MCF 10A (cell line): ENCODE results near the gene SNX30. TPM values are rescaled to one million over a fixed set of nuclear protein-coding genes. Genes with fewer than 3 reads are reported as not detected.

Experiments
- BruUV-seq: library from RNA; stranded (reverse); fragments of 400-500 nt; replicated peaks from 2 replicates; lab custom pipeline; 2021; lab: Mats Ljungman, UMichigan
- CTCF ChIA-PET: fragments of 300-600 bp; sonication (Branson Sonifier 250); formaldehyde crosslinking; extraction: SDS; loops from one replicate; lab custom pipeline; 2021; ENCODE audit warnings: antibody characterized with exemption, inconsistent platforms; lab: Yijun Ruan, JAX
- POLR2A ChIA-PET: fragments of 300-600, 350-650 bp; sonication (Branson Sonifier 250); formaldehyde crosslinking; extraction: SDS; loops from one replicate; lab custom pipeline; 2020; ENCODE audit warnings: antibody characterized with exemption, inconsistent platforms; lab: Yijun Ruan, JAX
- DNase-seq: peaks from one replicate; pipeline ENCODE4 v3.0.0-alpha.2; 2018; ENCODE audit not compliant: unreplicated experiment
- H3K27ac Mint-ChIP-seq: one replicate; pipeline ENCODE4 v1.8.0; 2022; ENCODE audit warnings: mild to moderate bottlenecking, low read depth, mixed read lengths; ENCODE audit not compliant: unreplicated experiment
- H3K27me3 Mint-ChIP-seq: one replicate; pipeline ENCODE4 v1.8.0; 2022; ENCODE audit warnings: mixed read lengths; ENCODE audit not compliant: insufficient read depth, unreplicated experiment
- H3K36me3 Mint-ChIP-seq: one replicate; pipeline ENCODE4 v1.8.0; 2022; ENCODE audit warnings: mild to moderate bottlenecking, moderate library complexity, mixed read lengths; ENCODE audit not compliant: insufficient read depth, unreplicated experiment
- H3K4me1 Mint-ChIP-seq: one replicate; pipeline ENCODE4 v1.8.0; 2022; ENCODE audit warnings: mixed read lengths; ENCODE audit not compliant: insufficient read depth, unreplicated experiment
- H3K4me3 Mint-ChIP-seq: one replicate; pipeline ENCODE4 v1.8.0; 2022; ENCODE audit warnings: mild to moderate bottlenecking, moderate library complexity, mixed read lengths; ENCODE audit not compliant: unreplicated experiment
- H3K9me3 Mint-ChIP-seq: one replicate; pipeline ENCODE4 v1.8.0; 2022; ENCODE audit warnings: mixed read lengths; ENCODE audit not compliant: unreplicated experiment
- intact Hi-C: fragments of 100-400 bp; cut with micrococcal nuclease; formaldehyde crosslinking; loops from 2 replicates; pipeline ENCODE4 v1.14.1; 2022
- total RNA-seq: library from RNA; stranded (reverse); gene quantifications from 2 replicates; pipeline ENCODE4 v1.2.3, GENCODE V29; 2022
- TF ChIP-seq, protein P1 (sequence below): fragments of 200-600 bp; IDR thresholded peaks from one replicate; pipeline ENCODE4 v1.8.0; 2022; ENCODE audit warnings: antibody characterized with exemption, mild to moderate bottlenecking; ENCODE audit not compliant: unreplicated experiment

SNX30 gene
- total RNA-seq, 1 experiment from 2014 or later: 9.6 TPM

DNA sequence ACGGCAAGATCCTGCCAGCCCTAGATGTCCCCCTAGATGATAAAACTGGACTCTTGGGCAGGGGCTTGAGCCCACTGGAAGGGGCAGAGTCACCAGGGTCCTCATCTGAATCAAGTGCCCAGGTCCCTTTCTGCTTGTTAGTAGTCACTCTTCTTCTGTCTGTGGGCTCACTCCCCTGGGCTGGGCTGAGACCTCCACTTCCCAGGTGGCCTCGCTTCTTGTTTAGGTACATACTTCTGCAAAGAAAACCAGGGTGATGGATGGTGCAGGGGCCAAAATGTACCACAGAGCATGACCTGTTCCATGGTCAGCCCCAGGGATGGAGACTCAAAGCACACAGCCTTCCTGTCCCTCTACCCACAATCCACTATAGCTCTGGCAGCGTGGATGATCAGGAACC lies 141.0 kb downstream of the SNX30 start:
- DNase-seq: no peak
- no peaks in the 10 kb centered on the region for H3K36me3 Mint-ChIP-seq
- no peaks in the 10 kb centered on the region for H3K4me1 Mint-ChIP-seq
- POLR2A ChIA-PET: no interaction called here
- no peaks in the 10 kb centered on the region for H3K27me3 Mint-ChIP-seq
- BruUV-seq: no TSS peak
- H3K9me3 Mint-ChIP-seq: no peaks in the 10 kb centered on the region
- TF ChIP-seq, protein P1, sequence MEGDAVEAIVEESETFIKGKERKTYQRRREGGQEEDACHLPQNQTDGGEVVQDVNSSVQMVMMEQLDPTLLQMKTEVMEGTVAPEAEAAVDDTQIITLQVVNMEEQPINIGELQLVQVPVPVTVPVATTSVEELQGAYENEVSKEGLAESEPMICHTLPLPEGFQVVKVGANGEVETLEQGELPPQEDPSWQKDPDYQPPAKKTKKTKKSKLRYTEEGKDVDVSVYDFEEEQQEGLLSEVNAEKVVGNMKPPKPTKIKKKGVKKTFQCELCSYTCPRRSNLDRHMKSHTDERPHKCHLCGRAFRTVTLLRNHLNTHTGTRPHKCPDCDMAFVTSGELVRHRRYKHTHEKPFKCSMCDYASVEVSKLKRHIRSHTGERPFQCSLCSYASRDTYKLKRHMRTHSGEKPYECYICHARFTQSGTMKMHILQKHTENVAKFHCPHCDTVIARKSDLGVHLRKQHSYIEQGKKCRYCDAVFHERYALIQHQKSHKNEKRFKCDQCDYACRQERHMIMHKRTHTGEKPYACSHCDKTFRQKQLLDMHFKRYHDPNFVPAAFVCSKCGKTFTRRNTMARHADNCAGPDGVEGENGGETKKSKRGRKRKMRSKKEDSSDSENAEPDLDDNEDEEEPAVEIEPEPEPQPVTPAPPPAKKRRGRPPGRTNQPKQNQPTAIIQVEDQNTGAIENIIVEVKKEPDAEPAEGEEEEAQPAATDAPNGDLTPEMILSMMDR: no peak
- CTCF ChIA-PET: interaction anchor here (0.6 kb wide), 1 partner anchor 123 kb away, joined by 3 read pairs; no protein-coding TSS in a partner anchor
- H3K4me3 Mint-ChIP-seq: no peak overlapping the region
- no peak overlapping the region for H3K27ac Mint-ChIP-seq
- intact Hi-C loops: no loop called here

DNA sequence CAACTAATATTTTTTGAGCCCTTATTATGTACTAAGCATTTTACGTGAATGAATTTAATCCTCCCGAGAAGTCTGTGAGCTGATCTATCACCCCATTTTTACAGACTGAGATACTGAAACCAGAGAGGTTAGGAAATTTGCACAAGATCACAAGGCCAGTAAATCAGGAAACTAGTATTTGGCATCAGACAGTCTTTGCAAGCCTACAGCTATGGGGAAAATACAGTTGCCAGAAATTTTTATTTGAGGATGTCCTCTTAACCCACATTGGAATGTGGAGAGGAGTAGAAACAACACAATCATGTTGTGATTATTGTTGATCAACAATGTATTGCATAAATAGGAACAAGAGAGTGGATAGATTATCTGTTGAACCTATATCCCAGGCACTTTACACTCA lies 142.4 kb downstream of the SNX30 start:
- H3K36me3 Mint-ChIP-seq: no peaks in the 10 kb centered on the region
- no peak overlapping the region for H3K4me3 Mint-ChIP-seq
- ChIA-PET CTCF (interaction anchor here (0.6 to 2.4 kb wide), 3 partner anchors 10 to 12 kb away, joined by 3 to 17 read pairs (median 4); no protein-coding TSS in a partner anchor), POLR2A (no interaction called here)
- TF ChIP-seq, protein P1: no peak
- no peak for DNase-seq
- no TSS peak for BruUV-seq
- no peaks in the 10 kb centered on the region for H3K4me1 Mint-ChIP-seq
- H3K27ac Mint-ChIP-seq: no peak overlapping the region
- intact Hi-C loops: no loop called here
- no peaks in the 10 kb centered on the region for H3K9me3 Mint-ChIP-seq
- H3K27me3 Mint-ChIP-seq: no peaks in the 10 kb centered on the region

DNA sequence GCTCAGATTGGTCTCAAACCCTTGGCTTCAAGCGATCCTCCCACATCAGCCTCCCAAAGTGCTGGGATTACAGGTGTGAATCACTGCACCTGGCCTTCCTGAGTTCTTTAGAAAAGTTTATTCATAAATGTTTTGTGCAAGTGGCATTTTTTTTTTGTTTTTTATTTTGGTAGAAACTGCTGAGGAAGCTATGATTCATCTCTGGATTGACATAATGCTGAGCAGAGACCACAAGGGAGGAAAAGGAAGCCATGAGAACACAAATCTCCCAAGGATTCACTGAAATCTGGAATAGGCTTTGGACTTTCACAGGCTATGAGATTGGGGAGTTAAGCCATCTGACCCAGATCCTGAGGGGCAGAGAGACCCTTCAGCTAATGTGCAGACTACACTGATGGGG lies 143.5 kb downstream of the SNX30 start:
- TF ChIP-seq, protein P1: no peak
- DNase-seq: peak; percentile 8
- Mint-ChIP-seq H3K4me3 (no peak overlapping the region), H3K4me1 (no peaks in the 10 kb centered on the region), H3K9me3 (no peaks in the 10 kb centered on the region), H3K36me3 (no peaks in the 10 kb centered on the region), H3K27ac (no peak overlapping the region), H3K27me3 (no peaks in the 10 kb centered on the region)
- ChIA-PET CTCF (interaction anchor here (1.0 to 2.4 kb wide), 2 partner anchors 9 to 49 kb away, joined by 3 to 17 read pairs; no protein-coding TSS in a partner anchor), POLR2A (no interaction called here)
- intact Hi-C loops: no loop called here
- no TSS peak for BruUV-seq

DNA sequence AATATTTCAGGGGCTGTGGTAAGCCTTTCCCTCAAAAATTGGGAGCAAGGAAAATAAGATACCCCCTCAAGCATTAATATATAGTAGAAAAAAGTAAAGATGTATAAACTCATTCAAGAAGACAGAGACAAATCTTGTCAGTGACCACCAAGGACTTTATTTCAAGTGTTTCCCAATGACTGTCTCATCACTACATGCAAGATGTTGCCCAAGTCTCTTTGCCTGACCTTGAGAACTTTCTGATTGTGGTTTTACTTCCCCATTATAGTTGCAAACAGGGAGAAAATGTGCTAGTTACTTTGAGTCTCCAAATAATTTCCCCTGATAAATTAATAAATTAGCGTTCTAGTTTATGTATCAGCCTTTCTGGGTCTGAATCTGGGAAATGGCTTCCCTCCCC lies 144.1 kb downstream of the SNX30 start:
- Mint-ChIP-seq H3K4me3 (no peak overlapping the region), H3K36me3 (no peaks in the 10 kb centered on the region), H3K4me1 (no peaks in the 10 kb centered on the region), H3K27me3 (no peaks in the 10 kb centered on the region), H3K27ac (no peak overlapping the region), H3K9me3 (no peaks in the 10 kb centered on the region)
- no TSS peak for BruUV-seq
- CTCF ChIA-PET: interaction anchor here (1.0 to 2.4 kb wide), 2 partner anchors 9 to 49 kb away, joined by 3 to 17 read pairs; no protein-coding TSS in a partner anchor
- POLR2A ChIA-PET: no interaction called here
- DNase-seq: no peak
- TF ChIP-seq, protein P1: no peak
- intact Hi-C loops: no loop called here
